HG02759 (cell line): ENCODE data around the gene CPNE2.
"Not testable (repeated sequence)": the region's sequence is repeated elsewhere in the genome, so short reads cannot be mapped to it uniquely, and the experiment has no call there.

Experiments used
- ATAC-seq: cut with Tn5 transposase; IDR thresholded peaks from one replicate; pipeline ENCODE4 v1.9.1; 2021; ENCODE audit warnings: mild to moderate bottlenecking, moderate library complexity; ENCODE audit not compliant: unreplicated experiment

CPNE2 gene

GRCh38 chr16:57096793-57097192 is 4.4 kb downstream of the CPNE2 start:
- ATAC-seq: no peak

- no peak for ATAC-seq
These were observed 5.9 kb downstream of the CPNE2 start for GRCh38 chr16:57098188-57098841.

- ATAC-seq: not testable (repeated sequence)
These were observed 7.6 kb downstream of the CPNE2 start for GRCh38 chr16:57099965-57100364.

- no peak for ATAC-seq
These were observed 8.1 kb downstream of the CPNE2 start for GRCh38 chr16:57100445-57100844.

GRCh38 chr16:57102888-57103851 is 10.8 kb downstream of the CPNE2 start:
- no peak for ATAC-seq

GRCh38 chr16:57104706-57105105 is 12.3 kb downstream of the CPNE2 start:
- no peak for ATAC-seq

- ATAC-seq: no peak
These were observed 12.8 kb downstream of the CPNE2 start for GRCh38 chr16:57105184-57105583.

- no peak for ATAC-seq
These were observed 14.4 kb downstream of the CPNE2 start for GRCh38 chr16:57106767-57107166.

- no peak for ATAC-seq
These were observed 15.0 kb downstream of the CPNE2 start for GRCh38 chr16:57107321-57107922.

- ATAC-seq: no peak
These were observed 16.0 kb downstream of the CPNE2 start for GRCh38 chr16:57108432-57108831.

GRCh38 chr16:57109259-57110105 is 17.1 kb downstream of the CPNE2 start:
- not testable (repeated sequence) for ATAC-seq

- ATAC-seq: no peak
These were observed 18.6 kb downstream of the CPNE2 start for GRCh38 chr16:57110937-57111336.

GRCh38 chr16:57111420-57111819 is 19.0 kb downstream of the CPNE2 start:
- no peak for ATAC-seq

- ATAC-seq: no peak
These were observed 20.1 kb downstream of the CPNE2 start for GRCh38 chr16:57112403-57113041.

- no peak for ATAC-seq
These were observed 20.7 kb downstream of the CPNE2 start for GRCh38 chr16:57113042-57113453.

- ATAC-seq: no peak
These were observed 21.3 kb downstream of the CPNE2 start for GRCh38 chr16:57113664-57114063.

- ATAC-seq: no peak
These were observed 22.8 kb downstream of the CPNE2 start for GRCh38 chr16:57115168-57115513.

- ATAC-seq: no peak
These were observed 23.3 kb downstream of the CPNE2 start for GRCh38 chr16:57115514-57116182.

- ATAC-seq: no peak
These were observed 26.2 kb downstream of the CPNE2 start for GRCh38 chr16:57118461-57119084.
